GM12878 (cell line): Measurements from ENCODE around the gene ITPR3. TPM values are rescaled to one million over a fixed set of nuclear protein-coding genes. Genes with fewer than 3 reads are reported as not detected.

Source experiments
- ATAC-seq: fragments of 200-7000 bp; cut with Tn5 transposase; 3 replicates; pipeline ENCODE4 v1.9.1; 2020; ENCODE audit warnings: mild to moderate bottlenecking, moderate library complexity
- BruUV-seq: library from RNA; stranded (reverse); fragments of 400-500 nt; replicated peaks from 2 replicates; lab custom pipeline; 2021; lab: Mats Ljungman, UMichigan
- CTCF ChIA-PET: fragments of 300-600 bp; sonication (Branson Sonifier 250); formaldehyde crosslinking; extraction: SDS; loops from one replicate; lab custom pipeline; 2021; ENCODE audit warnings: inconsistent platforms; lab: Yijun Ruan, JAX
- POLR2A ChIA-PET: fragments of 350-600 bp; formaldehyde crosslinking; extraction: SDS; loops from one replicate; lab custom pipeline; 2021; ENCODE audit warnings: inconsistent platforms; lab: Charles Lee
- RAD21 ChIA-PET: fragments of 300-600 bp; sonication (Branson Sonifier 250); formaldehyde crosslinking; loops from one replicate; lab custom pipeline; 2023; ENCODE audit warnings: antibody characterized with exemption; ENCODE audit not compliant: unreplicated experiment; lab: Charles Lee
- SMC1A ChIA-PET: fragments of 300-600 bp; sonication (Branson Sonifier 250); formaldehyde crosslinking; loops from one replicate; lab custom pipeline; 2023; ENCODE audit not compliant: unreplicated experiment, uncharacterized antibody; lab: Charles Lee
- DNase-seq: peaks from one replicate; pipeline ENCODE4 v3.0.0-alpha.2; 2011; ENCODE audit warnings: low read depth, low spot score
- FAIRE-seq: peaks from 3 replicates; lab custom pipeline; 2011; peaks lifted over from hg19 to GRCh38; lab: Jason Lieb, UNC
- H2AFZ ChIP-seq: 2 replicates; pipeline ENCODE4 v1.6.0; 2011; ENCODE audit warnings: low read depth, low read length, control low read depth; ENCODE audit not compliant: control insufficient read depth
- H3K27ac ChIP-seq: 2 replicates; pipeline ENCODE4 v1.5.1; 2011; ENCODE audit warnings: control low read depth; ENCODE audit not compliant: control insufficient read depth, insufficient read depth
- H3K27me3 ChIP-seq, 2 experiments: replicated peaks in 1 of 2; 2 replicates each; pipeline versions ENCODE4 v1.6.0 to v1.6.1; 2011; ENCODE audit warnings: low read length in 1 of 2; ENCODE audit not compliant: control insufficient read depth in 2 of 2, insufficient read depth in 2 of 2
- H3K36me3 ChIP-seq, 2 experiments: 2 replicates each; pipeline ENCODE4 v1.5.1; 2011; ENCODE audit warnings: low read length in 1 of 2; ENCODE audit not compliant: control insufficient read depth in 2 of 2, insufficient read depth in 2 of 2
- H3K4me1 ChIP-seq: 2 replicates; pipeline ENCODE4 v1.6.1; 2011; ENCODE audit warnings: mild to moderate bottlenecking, low read length, moderate library complexity, mixed read lengths; ENCODE audit not compliant: control insufficient read depth, insufficient read depth
- H3K4me2 ChIP-seq: 2 replicates; pipeline ENCODE4 v1.6.0; 2011; ENCODE audit warnings: control low read depth; ENCODE audit not compliant: control insufficient read depth, insufficient read depth
- H3K4me3 ChIP-seq: fragments of 200-600 bp; sonication (generic); 2 replicates; pipeline ENCODE4 v1.5.1; 2016
- H3K79me2 ChIP-seq: 2 replicates; pipeline ENCODE4 v1.6.0; 2011; ENCODE audit warnings: low read length; ENCODE audit not compliant: control insufficient read depth, insufficient read depth
- H3K9ac ChIP-seq: 2 replicates; pipeline ENCODE4 v1.8.0; 2011; ENCODE audit warnings: low read length, control low read depth, mixed read lengths; ENCODE audit not compliant: control insufficient read depth, insufficient read depth
- H3K9me3 ChIP-seq: replicated peaks from 3 replicates; pipeline ENCODE4 v1.5.1; 2011; ENCODE audit warnings: mild to moderate bottlenecking, low read length; ENCODE audit not compliant: control insufficient read depth, insufficient read depth
- H4K20me1 ChIP-seq: 2 replicates; pipeline ENCODE4 v1.6.0; 2011; ENCODE audit not compliant: control insufficient read depth, insufficient read depth
- BHLHE40 ChIP-seq, 2 experiments: fragments of 450-650 bp in 1 of 2; IDR thresholded peaks; 2 replicates each; pipeline ENCODE4 v1.6.1; 2011 to 2017; ENCODE audit warnings: low read depth in 2 of 2, borderline replicate concordance in 1 of 2, improper control_type of control experiment in 1 of 2, low read length in 1 of 2, mild to moderate bottlenecking in 1 of 2
- EGR1 ChIP-seq, 2 experiments: IDR thresholded peaks; 1 replicate in 1 of 2; 2 replicates in 1 of 2; pipeline ENCODE4 v1.6.1; 2011 to 2012; ENCODE audit warnings: low read depth in 2 of 2, low read length in 2 of 2, borderline replicate concordance in 1 of 2, mild to moderate bottlenecking in 1 of 2, moderate library complexity in 1 of 2
- FOS ChIP-seq: IDR thresholded peaks from 3 replicates; pipeline ENCODE4 v1.6.1; 2011; ENCODE audit warnings: borderline replicate concordance; ENCODE audit not compliant: insufficient read length; ENCODE audit errors: extremely low read depth
- GABPA ChIP-seq: IDR thresholded peaks from 2 replicates; pipeline ENCODE4 v1.6.1; 2014; ENCODE audit warnings: antibody characterized with exemption, low read depth, mild to moderate bottlenecking, inconsistent platforms
- IKZF1 ChIP-seq: fragments of 450-650 bp; conservative IDR thresholded peaks from 2 replicates; pipeline ENCODE4 v1.6.1; 2017; ENCODE audit warnings: antibody characterized with exemption, mild to moderate bottlenecking
- MYB ChIP-seq: fragments of 150-350 bp; IDR thresholded peaks from 2 replicates; pipeline ENCODE4 v1.6.1; 2014; ENCODE audit warnings: mild to moderate bottlenecking, low read depth, low read length, borderline replicate concordance
- POLR2AphosphoS5 ChIP-seq: IDR thresholded peaks from 2 replicates; pipeline ENCODE4 v1.6.1; 2011; ENCODE audit warnings: mild to moderate bottlenecking, low read length, inconsistent platforms
- TCF12 ChIP-seq: IDR thresholded peaks from 2 replicates; pipeline ENCODE4 v1.6.1; 2011; ENCODE audit warnings: low read depth, mild to moderate bottlenecking, low read length
- WGBS: methylation state at CpG from one replicate; pipeline ENCODE4 v1.1.6; 2016; ENCODE audit warnings: low lambda C conversion rate; ENCODE audit not compliant: insufficient replicate concordance, insufficient coverage; ENCODE audit errors: missing lambda C conversion rate; 5-methylcytosine and 5-hydroxymethylcytosine counted together
- in situ Hi-C: fragments of 300-500 bp; cut with MboI; formaldehyde crosslinking; loops from 9 replicates; pipeline ENCODE4 v1.14.3; 2018; ENCODE audit warnings: mixed read lengths
- intact Hi-C: fragments of 100-400 bp; cut with micrococcal nuclease; formaldehyde crosslinking; loops from one replicate; pipeline ENCODE4 v1.14.2; 2022; ENCODE audit not compliant: unreplicated experiment
- polyA plus RNA-seq, 11 experiments: library from polyadenylated mRNA; depleted of rRNA in 4 of 11; unstranded in 6 of 11; stranded (reverse) in 5 of 11; fragments of >200 nt; fragmentation: Nextera tagmentation in 4 of 11; fragmentation: Illumina TruSeq in 1 of 11; extraction: Ambion mirVana in 4 of 11; extraction: Trizol in 1 of 11; gene quantifications; 1 replicate in 1 of 11; 2 replicates in 10 of 11; pipeline versions ENCODE4 v1.2.1 to v1.2.3, GENCODE V29; 2011 to 2016; ENCODE audit warnings: inconsistent platforms in 2 of 11, missing spikeins in 2 of 11, low read depth in 1 of 11
- total RNA-seq, 4 experiments: library from RNA; depleted of rRNA in 3 of 4; stranded (reverse); fragments of >200 nt in 3 of 4; fragmentation: Illumina TruSeq in 1 of 4; extraction: Trizol in 1 of 4; gene quantifications; 2 replicates each; pipeline versions ENCODE4 v1.2.1 to v1.2.3, GENCODE V29; 2013 to 2021
- TF ChIP-seq, protein P1 (sequence below): IDR thresholded peaks from 2 replicates; pipeline ENCODE4 v1.6.1; 2012; ENCODE audit warnings: mild to moderate bottlenecking, low read depth, low read length
- TF ChIP-seq, protein P2 (sequence below): fragments of 450-650 bp; conservative IDR thresholded peaks from 2 replicates; pipeline ENCODE4 v1.6.1; 2017; ENCODE audit warnings: mild to moderate bottlenecking, moderate library complexity
- TF ChIP-seq, protein P3 (sequence below): fragments of 450-650 bp; IDR thresholded peaks from 2 replicates; pipeline ENCODE4 v1.6.1; 2017; ENCODE audit warnings: mild to moderate bottlenecking

ITPR3 gene
- total and polyA plus RNA-seq, 10 of the 15 experiments (the other 5 are each of a cell fraction or from before 2014, with no cell fraction given), result 0.32 to 34.0 (median 11.9) TPM

DNA sequence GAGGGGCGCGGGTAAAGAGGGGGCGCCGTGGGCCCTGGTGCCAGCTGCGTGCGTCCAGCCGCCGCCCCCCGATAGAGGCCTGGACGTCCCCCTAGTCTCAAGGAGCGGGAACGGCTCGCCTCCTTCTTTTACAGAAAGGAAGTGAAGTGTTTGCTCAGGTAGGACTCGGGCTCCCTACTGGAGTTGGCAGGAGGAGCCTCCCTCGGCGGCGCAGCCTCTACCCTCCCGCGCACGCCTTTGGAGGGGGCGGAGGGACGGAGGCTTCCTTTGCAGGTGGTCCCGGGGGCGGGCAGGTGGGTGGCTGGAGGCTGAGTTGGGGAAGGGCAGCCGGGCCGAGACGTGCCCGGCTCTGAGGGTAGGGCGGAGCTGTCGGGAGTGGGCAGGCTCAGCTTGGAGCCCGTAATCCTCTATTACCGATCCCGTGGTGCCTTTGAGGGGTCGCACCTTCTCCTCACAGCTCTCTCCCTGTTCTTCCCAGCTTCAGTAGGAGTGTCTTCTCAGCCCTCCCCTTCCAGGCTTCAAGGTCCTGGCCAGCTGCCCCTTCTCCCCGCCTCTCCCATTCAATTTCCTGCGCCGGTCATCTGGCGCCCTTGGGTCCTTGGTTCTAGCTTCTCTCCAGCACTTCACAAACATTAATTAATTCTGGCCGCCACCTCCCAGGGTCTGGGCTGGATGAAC lies 728 bp downstream of the ITPR3 start:
- ATAC-seq, result peak; percentile 52
- SMC1A ChIA-PET, result interaction anchor here (0.6 to 4.9 kb wide), 7 partner anchors 8 to 705 kb away, joined by 3 to 20 read pairs (median 4); no protein-coding TSS in a partner anchor
- Histone ChIP-seq H3K9me3 (no peaks in the 10 kb centered on the region), H3K36me3 (peaks cover 0 to 2% of the 10 kb centered on the region in 2 experiments; a peak in 2 of 4 replicates), H3K27ac (peak overlapping the region; percentile 88), H3K4me3 (peak overlapping the region; percentile 86), H4K20me1 (no peaks in the 10 kb centered on the region), H3K79me2 (peaks cover 45% of the 10 kb centered on the region), H3K27me3 (no peaks in the 10 kb centered on the region), H3K4me2 (peak overlapping the region; percentile 81), H3K9ac (peak overlapping the region; percentile 96), H2AFZ (peak overlapping the region; percentile 78), H3K4me1 (peaks cover 14% of the 10 kb centered on the region)
- RAD21 ChIA-PET, result interaction anchor here (0.7 to 3.1 kb wide), 13 partner anchors 10 to 304 kb away, joined by 3 to 19 read pairs (median 5); partner anchors contain the start of genes BAK1, UQCC2 and ZBTB22
- CTCF ChIA-PET, result interaction anchor here (0.5 to 6.0 kb wide), 13 partner anchors 10 to 405 kb away, joined by 3 to 31 read pairs (median 3); partner anchors contain the start of genes BAK1 and UQCC2
- in situ Hi-C loops, result no loop called here
- no peak for FAIRE-seq
- POLR2A ChIA-PET, result interaction anchor here (0.5 to 2.2 kb wide), 16 partner anchors 9 to 89 kb away, joined by 3 to 11 read pairs (median 4); partner anchors contain the start of gene BAK1
- 2% methylated on average over 30 of the region's 39 CpGs for WGBS
- intact Hi-C loops, result no loop called here
- BruUV-seq, result no TSS peak
- DNase-seq, result no peak
- TF ChIP-seq EGR1 (IDR thresholded peaks at IDR 0.05; ENCODE audit: borderline replicate concordance in 1 of 2, low read depth in 2 of 2, low read length in 2 of 2) (peak in 1 of 2 experiments; percentile 80; a peak in 2 of 3 replicates), IKZF1 (peak; percentile 37; the same call in 1 of the 2 replicates), BHLHE40 (IDR thresholded peaks at IDR 0.05; ENCODE audit: borderline replicate concordance in 1 of 2, low read depth in 2 of 2, low read length in 1 of 2) (peak in 1 of 2 experiments; percentile 18; a peak in 1 of 4 replicates), FOS (no peak), TCF12 (0 out of 2 replicates have a peak, but pooled peaks have one; percentile 23), POLR2AphosphoS5 (no peak), MYB (no peak), GABPA (no peak)
- TF ChIP-seq, protein P1, sequence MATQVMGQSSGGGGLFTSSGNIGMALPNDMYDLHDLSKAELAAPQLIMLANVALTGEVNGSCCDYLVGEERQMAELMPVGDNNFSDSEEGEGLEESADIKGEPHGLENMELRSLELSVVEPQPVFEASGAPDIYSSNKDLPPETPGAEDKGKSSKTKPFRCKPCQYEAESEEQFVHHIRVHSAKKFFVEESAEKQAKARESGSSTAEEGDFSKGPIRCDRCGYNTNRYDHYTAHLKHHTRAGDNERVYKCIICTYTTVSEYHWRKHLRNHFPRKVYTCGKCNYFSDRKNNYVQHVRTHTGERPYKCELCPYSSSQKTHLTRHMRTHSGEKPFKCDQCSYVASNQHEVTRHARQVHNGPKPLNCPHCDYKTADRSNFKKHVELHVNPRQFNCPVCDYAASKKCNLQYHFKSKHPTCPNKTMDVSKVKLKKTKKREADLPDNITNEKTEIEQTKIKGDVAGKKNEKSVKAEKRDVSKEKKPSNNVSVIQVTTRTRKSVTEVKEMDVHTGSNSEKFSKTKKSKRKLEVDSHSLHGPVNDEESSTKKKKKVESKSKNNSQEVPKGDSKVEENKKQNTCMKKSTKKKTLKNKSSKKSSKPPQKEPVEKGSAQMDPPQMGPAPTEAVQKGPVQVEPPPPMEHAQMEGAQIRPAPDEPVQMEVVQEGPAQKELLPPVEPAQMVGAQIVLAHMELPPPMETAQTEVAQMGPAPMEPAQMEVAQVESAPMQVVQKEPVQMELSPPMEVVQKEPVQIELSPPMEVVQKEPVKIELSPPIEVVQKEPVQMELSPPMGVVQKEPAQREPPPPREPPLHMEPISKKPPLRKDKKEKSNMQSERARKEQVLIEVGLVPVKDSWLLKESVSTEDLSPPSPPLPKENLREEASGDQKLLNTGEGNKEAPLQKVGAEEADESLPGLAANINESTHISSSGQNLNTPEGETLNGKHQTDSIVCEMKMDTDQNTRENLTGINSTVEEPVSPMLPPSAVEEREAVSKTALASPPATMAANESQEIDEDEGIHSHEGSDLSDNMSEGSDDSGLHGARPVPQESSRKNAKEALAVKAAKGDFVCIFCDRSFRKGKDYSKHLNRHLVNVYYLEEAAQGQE, result no peak
- TF ChIP-seq, protein P2, sequence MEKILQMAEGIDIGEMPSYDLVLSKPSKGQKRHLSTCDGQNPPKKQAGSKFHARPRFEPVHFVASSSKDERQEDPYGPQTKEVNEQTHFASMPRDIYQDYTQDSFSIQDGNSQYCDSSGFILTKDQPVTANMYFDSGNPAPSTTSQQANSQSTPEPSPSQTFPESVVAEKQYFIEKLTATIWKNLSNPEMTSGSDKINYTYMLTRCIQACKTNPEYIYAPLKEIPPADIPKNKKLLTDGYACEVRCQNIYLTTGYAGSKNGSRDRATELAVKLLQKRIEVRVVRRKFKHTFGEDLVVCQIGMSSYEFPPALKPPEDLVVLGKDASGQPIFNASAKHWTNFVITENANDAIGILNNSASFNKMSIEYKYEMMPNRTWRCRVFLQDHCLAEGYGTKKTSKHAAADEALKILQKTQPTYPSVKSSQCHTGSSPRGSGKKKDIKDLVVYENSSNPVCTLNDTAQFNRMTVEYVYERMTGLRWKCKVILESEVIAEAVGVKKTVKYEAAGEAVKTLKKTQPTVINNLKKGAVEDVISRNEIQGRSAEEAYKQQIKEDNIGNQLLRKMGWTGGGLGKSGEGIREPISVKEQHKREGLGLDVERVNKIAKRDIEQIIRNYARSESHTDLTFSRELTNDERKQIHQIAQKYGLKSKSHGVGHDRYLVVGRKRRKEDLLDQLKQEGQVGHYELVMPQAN, result 0 out of 2 replicates have a peak, but pooled peaks have one; percentile 19
- TF ChIP-seq, protein P3, sequence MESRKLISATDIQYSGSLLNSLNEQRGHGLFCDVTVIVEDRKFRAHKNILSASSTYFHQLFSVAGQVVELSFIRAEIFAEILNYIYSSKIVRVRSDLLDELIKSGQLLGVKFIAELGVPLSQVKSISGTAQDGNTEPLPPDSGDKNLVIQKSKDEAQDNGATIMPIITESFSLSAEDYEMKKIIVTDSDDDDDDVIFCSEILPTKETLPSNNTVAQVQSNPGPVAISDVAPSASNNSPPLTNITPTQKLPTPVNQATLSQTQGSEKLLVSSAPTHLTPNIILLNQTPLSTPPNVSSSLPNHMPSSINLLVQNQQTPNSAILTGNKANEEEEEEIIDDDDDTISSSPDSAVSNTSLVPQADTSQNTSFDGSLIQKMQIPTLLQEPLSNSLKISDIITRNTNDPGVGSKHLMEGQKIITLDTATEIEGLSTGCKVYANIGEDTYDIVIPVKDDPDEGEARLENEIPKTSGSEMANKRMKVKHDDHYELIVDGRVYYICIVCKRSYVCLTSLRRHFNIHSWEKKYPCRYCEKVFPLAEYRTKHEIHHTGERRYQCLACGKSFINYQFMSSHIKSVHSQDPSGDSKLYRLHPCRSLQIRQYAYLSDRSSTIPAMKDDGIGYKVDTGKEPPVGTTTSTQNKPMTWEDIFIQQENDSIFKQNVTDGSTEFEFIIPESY, result no peak
